Measurements from ENCODE around the gene CCDC127. TPM values are rescaled to one million over a fixed set of nuclear protein-coding genes. Genes with fewer than 3 reads are reported as not detected.
A peak's percentile ranks its signal among the peaks of the same experiment; 100 is the strongest.
"Not testable (repeated sequence)": the region's sequence is repeated elsewhere in the genome, so short reads cannot be mapped to it uniquely, and the experiment has no call there.

CCDC127 gene
- total and polyA plus RNA-seq, 4 donors = 2.1 to 6.7 (median 4.2) TPM

- H3K9me3 ChIP-seq (ENCODE audit: control insufficient read depth, low read length); H3K27ac ChIP-seq (ENCODE audit: low read depth in 1 of 2, low read length in 2 of 2); H3K4me1 ChIP-seq (ENCODE audit: control insufficient read depth in 1 of 2, insufficient read depth in 2 of 2, low read length in 2 of 2); intact Hi-C loops (cut with DNase I); DNase-seq; H3K4me3 ChIP-seq (ENCODE audit: low read length in 2 of 2); H3K36me3 ChIP-seq (ENCODE audit: control insufficient read depth in 1 of 2, insufficient read depth in 2 of 2, low read length in 1 of 2); H3K27me3 ChIP-seq (ENCODE audit: control insufficient read depth in 1 of 2, insufficient read depth in 2 of 2, low read length in 1 of 2): not testable (repeated sequence)
- WGBS, 2 donors = 94% methylated on average over 11 to 14 of the region's 15 CpGs
- peak; percentile 29 for ATAC-seq (ENCODE audit: low FRiP score)
Measured at GRCh38 chr5:254322-254721, 36.4 kb upstream of the CCDC127 start.

- Histone ChIP-seq H3K9me3 (ENCODE audit: control insufficient read depth, low read length) (no peaks in the 10 kb centered on the region), H3K4me1 (ENCODE audit: control insufficient read depth in 1 of 2, insufficient read depth in 2 of 2, low read length in 2 of 2) (no peaks in the 10 kb centered on the region), H3K27ac (ENCODE audit: low read depth in 1 of 2, low read length in 2 of 2) (no peak overlapping the region), H3K4me3 (ENCODE audit: low read length in 2 of 2) (no peak overlapping the region), H3K36me3 (ENCODE audit: control insufficient read depth in 1 of 2, insufficient read depth in 2 of 2, low read length in 1 of 2) (peaks cover 0 to 2% of the 10 kb centered on the region in 2 donors), H3K27me3 (ENCODE audit: control insufficient read depth in 1 of 2, insufficient read depth in 2 of 2, low read length in 1 of 2) (no peaks in the 10 kb centered on the region)
- intact Hi-C loops (cut with DNase I) = no loop called here
- ATAC-seq (ENCODE audit: low FRiP score) (no peak), DNase-seq (no peak)
- WGBS, 2 donors = 87 to 88% methylated on average over 10 of the region's 10 CpGs
Measured at GRCh38 chr5:252546-252945, 34.6 kb upstream of the CCDC127 start.

- H3K27ac ChIP-seq (ENCODE audit: low read depth in 1 of 2, low read length in 2 of 2) = not testable (repeated sequence)
Measured at GRCh38 chr5:251975-252374, 34.0 kb upstream of the CCDC127 start.

GRCh38 chr5:251538-251937 is 33.6 kb upstream of the CCDC127 start:
- WGBS, 2 donors = 82 to 86% methylated on average over 8 of the region's 8 CpGs
- intact Hi-C loops (cut with DNase I); H3K4me1 ChIP-seq (ENCODE audit: control insufficient read depth in 1 of 2, insufficient read depth in 2 of 2, low read length in 2 of 2); H3K4me3 ChIP-seq (ENCODE audit: low read length in 2 of 2); DNase-seq; H3K36me3 ChIP-seq (ENCODE audit: control insufficient read depth in 1 of 2, insufficient read depth in 2 of 2, low read length in 1 of 2); ATAC-seq (ENCODE audit: low FRiP score); H3K27me3 ChIP-seq (ENCODE audit: control insufficient read depth in 1 of 2, insufficient read depth in 2 of 2, low read length in 1 of 2); H3K9me3 ChIP-seq (ENCODE audit: control insufficient read depth, low read length); H3K27ac ChIP-seq (ENCODE audit: low read depth in 1 of 2, low read length in 2 of 2): not testable (repeated sequence)

More at GRCh38 chr5:251975-252374, 34.0 kb upstream of the CCDC127 start:
- H3K27me3 ChIP-seq (ENCODE audit: control insufficient read depth in 1 of 2, insufficient read depth in 2 of 2, low read length in 1 of 2); DNase-seq; H3K36me3 ChIP-seq (ENCODE audit: control insufficient read depth in 1 of 2, insufficient read depth in 2 of 2, low read length in 1 of 2); intact Hi-C loops (cut with DNase I); H3K9me3 ChIP-seq (ENCODE audit: control insufficient read depth, low read length); ATAC-seq (ENCODE audit: low FRiP score); H3K4me1 ChIP-seq (ENCODE audit: control insufficient read depth in 1 of 2, insufficient read depth in 2 of 2, low read length in 2 of 2); H3K4me3 ChIP-seq (ENCODE audit: low read length in 2 of 2): not testable (repeated sequence)
- WGBS, 2 donors = 88 to 92% methylated on average over 11 of the region's 11 CpGs

- not testable (repeated sequence) for H3K36me3 ChIP-seq (ENCODE audit: control insufficient read depth in 1 of 2, insufficient read depth in 2 of 2, low read length in 1 of 2); ATAC-seq (ENCODE audit: low FRiP score)
- 91 to 96% methylated on average over 9 to 10 of the region's 12 CpGs for WGBS, 2 donors
Measured at GRCh38 chr5:251016-251415, 33.1 kb upstream of the CCDC127 start.

GRCh38 chr5:250396-250795 is 32.4 kb upstream of the CCDC127 start:
- H3K4me3 ChIP-seq (ENCODE audit: low read length in 2 of 2); H3K27ac ChIP-seq (ENCODE audit: low read depth in 1 of 2, low read length in 2 of 2); H3K36me3 ChIP-seq (ENCODE audit: control insufficient read depth in 1 of 2, insufficient read depth in 2 of 2, low read length in 1 of 2); H3K9me3 ChIP-seq (ENCODE audit: control insufficient read depth, low read length); intact Hi-C loops (cut with DNase I); H3K27me3 ChIP-seq (ENCODE audit: control insufficient read depth in 1 of 2, insufficient read depth in 2 of 2, low read length in 1 of 2); DNase-seq; H3K4me1 ChIP-seq (ENCODE audit: control insufficient read depth in 1 of 2, insufficient read depth in 2 of 2, low read length in 2 of 2); ATAC-seq (ENCODE audit: low FRiP score): not testable (repeated sequence)
- 87 to 89% methylated on average over 7 to 9 of the region's 9 CpGs for WGBS, 2 donors

More at GRCh38 chr5:251016-251415, 33.1 kb upstream of the CCDC127 start:
- H3K27ac ChIP-seq (ENCODE audit: low read depth in 1 of 2, low read length in 2 of 2); intact Hi-C loops (cut with DNase I); H3K4me1 ChIP-seq (ENCODE audit: control insufficient read depth in 1 of 2, insufficient read depth in 2 of 2, low read length in 2 of 2); H3K27me3 ChIP-seq (ENCODE audit: control insufficient read depth in 1 of 2, insufficient read depth in 2 of 2, low read length in 1 of 2); H3K4me3 ChIP-seq (ENCODE audit: low read length in 2 of 2); DNase-seq; H3K9me3 ChIP-seq (ENCODE audit: control insufficient read depth, low read length): not testable (repeated sequence)

GRCh38 chr5:245717-246116 is 27.8 kb upstream of the CCDC127 start:
- H3K36me3 ChIP-seq (ENCODE audit: control insufficient read depth in 1 of 2, insufficient read depth in 2 of 2, low read length in 1 of 2); H3K27ac ChIP-seq (ENCODE audit: low read depth in 1 of 2, low read length in 2 of 2); H3K9me3 ChIP-seq (ENCODE audit: control insufficient read depth, low read length); ATAC-seq (ENCODE audit: low FRiP score); H3K27me3 ChIP-seq (ENCODE audit: control insufficient read depth in 1 of 2, insufficient read depth in 2 of 2, low read length in 1 of 2); H3K4me1 ChIP-seq (ENCODE audit: control insufficient read depth in 1 of 2, insufficient read depth in 2 of 2, low read length in 2 of 2); DNase-seq; H3K4me3 ChIP-seq (ENCODE audit: low read length in 2 of 2); intact Hi-C loops (cut with DNase I): not testable (repeated sequence)
- WGBS, 2 donors = 86 to 95% methylated on average over 5 of the region's 5 CpGs

GRCh38 chr5:243683-244367 is 25.9 kb upstream of the CCDC127 start:
- H3K27ac ChIP-seq (ENCODE audit: low read depth in 1 of 2, low read length in 2 of 2); H3K27me3 ChIP-seq (ENCODE audit: control insufficient read depth in 1 of 2, insufficient read depth in 2 of 2, low read length in 1 of 2); DNase-seq; H3K4me1 ChIP-seq (ENCODE audit: control insufficient read depth in 1 of 2, insufficient read depth in 2 of 2, low read length in 2 of 2); H3K4me3 ChIP-seq (ENCODE audit: low read length in 2 of 2); intact Hi-C loops (cut with DNase I); H3K36me3 ChIP-seq (ENCODE audit: control insufficient read depth in 1 of 2, insufficient read depth in 2 of 2, low read length in 1 of 2); ATAC-seq (ENCODE audit: low FRiP score); H3K9me3 ChIP-seq (ENCODE audit: control insufficient read depth, low read length): not testable (repeated sequence)
- 37 to 55% methylated on average over 12 of the region's 12 CpGs for WGBS, 2 donors

- DNase-seq; intact Hi-C loops (cut with DNase I); H3K4me1 ChIP-seq (ENCODE audit: control insufficient read depth in 1 of 2, insufficient read depth in 2 of 2, low read length in 2 of 2); H3K27me3 ChIP-seq (ENCODE audit: control insufficient read depth in 1 of 2, insufficient read depth in 2 of 2, low read length in 1 of 2); H3K4me3 ChIP-seq (ENCODE audit: low read length in 2 of 2); H3K9me3 ChIP-seq (ENCODE audit: control insufficient read depth, low read length); ATAC-seq (ENCODE audit: low FRiP score); H3K36me3 ChIP-seq (ENCODE audit: control insufficient read depth in 1 of 2, insufficient read depth in 2 of 2, low read length in 1 of 2); H3K27ac ChIP-seq (ENCODE audit: low read depth in 1 of 2, low read length in 2 of 2): not testable (repeated sequence)
- WGBS, 2 donors = 84 to 94% methylated on average over 13 of the region's 13 CpGs
Measured at GRCh38 chr5:241045-241669, 23.2 kb upstream of the CCDC127 start.
